GM21526 (cell line): Measurements from ENCODE around the gene ZP2.
"Not testable (repeated sequence)": the region's sequence is repeated elsewhere in the genome, so short reads cannot be mapped to it uniquely, and the experiment has no call there.

Experiments used
- ATAC-seq: cut with Tn5 transposase; IDR thresholded peaks from one replicate; pipeline ENCODE4 v1.9.1; 2021; ENCODE audit warnings: moderate library complexity; ENCODE audit not compliant: unreplicated experiment, low FRiP score

ZP2 gene

GRCh38 chr16:21218153-21218552 lies 6.8 kb upstream of the ZP2 start:
- no peak for ATAC-seq

DNA sequence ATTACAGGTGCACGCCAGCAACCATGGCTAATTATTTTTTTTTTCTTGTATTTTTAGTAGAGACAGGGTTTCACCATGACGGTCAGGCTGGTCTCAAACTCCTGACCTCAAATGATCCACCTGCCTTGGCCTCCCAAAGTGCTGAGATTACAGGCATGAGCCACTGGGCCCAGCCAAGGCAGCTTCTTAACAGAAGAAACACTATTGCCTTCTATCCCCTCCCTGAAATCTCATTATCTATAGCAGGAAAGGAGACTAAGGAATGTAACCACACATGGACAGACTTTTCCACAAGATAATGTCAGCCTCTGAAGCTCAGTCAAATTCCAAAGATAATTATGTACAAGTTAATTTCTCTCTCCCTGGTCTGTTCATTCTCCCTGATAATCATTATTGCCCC lies 5.7 kb upstream of the ZP2 start:
- no peak for ATAC-seq

GRCh38 chr16:21214086-21214485 lies 2.7 kb upstream of the ZP2 start:
- ATAC-seq: no peak

DNA sequence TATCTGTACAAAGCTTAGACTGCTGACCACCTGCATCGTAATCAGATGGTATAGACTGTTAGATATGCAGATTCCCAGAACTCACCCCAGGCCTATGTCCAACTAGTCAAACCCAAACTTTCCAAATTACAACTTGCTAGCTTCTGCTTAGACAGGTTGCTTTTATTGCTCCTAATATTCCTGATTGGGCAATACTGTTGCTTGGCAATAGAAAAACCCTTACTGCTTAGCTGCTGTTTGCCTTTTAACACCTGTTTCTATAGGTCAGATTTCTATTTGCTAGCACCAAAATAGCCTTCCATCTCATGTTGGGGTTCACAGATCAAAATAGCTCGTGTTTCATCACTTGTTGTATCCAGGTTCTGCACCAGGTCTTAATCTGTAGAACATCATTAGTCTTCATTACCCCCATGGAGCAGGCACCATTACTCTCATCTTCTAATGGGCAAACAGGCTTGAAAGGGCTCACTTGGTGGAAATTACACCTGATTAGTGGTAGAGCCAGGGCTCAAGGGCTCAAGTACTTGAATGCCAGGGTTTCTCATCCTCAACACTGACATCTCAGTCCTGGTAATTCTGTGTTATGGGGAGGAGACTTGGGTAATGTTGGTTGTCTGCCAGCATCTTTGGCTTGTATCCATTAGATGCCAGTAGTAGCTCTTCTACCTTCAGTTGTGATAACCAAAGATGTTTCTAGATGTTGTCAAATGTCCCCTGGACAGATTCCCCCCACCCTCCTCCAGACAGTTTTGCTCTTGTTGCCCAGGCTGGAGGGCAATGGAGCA lies 2.7 kb downstream of the ZP2 start:
- ATAC-seq: no peak

GRCh38 chr16:21206550-21206949 lies 4.8 kb downstream of the ZP2 start:
- ATAC-seq: no peak

DNA sequence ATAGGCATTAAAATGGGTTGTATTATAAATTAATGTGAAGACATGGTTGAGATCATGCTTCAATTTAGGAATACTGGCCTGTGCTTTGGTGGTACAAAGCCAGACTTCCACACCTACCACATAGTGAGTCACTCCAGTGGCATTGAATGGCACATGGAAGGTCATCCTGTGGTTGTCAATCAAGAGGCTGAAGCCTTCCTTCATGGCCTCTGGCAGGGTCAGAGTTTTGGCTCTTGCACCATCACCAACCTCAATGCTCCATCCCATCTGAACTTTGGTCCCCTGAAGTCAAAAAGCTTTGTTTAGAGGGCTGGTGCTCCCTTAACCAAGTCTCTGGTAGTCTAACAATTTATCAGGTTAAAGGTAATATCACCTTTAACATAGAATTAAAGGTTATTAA lies 6.1 kb downstream of the ZP2 start:
- ATAC-seq: no peak

DNA sequence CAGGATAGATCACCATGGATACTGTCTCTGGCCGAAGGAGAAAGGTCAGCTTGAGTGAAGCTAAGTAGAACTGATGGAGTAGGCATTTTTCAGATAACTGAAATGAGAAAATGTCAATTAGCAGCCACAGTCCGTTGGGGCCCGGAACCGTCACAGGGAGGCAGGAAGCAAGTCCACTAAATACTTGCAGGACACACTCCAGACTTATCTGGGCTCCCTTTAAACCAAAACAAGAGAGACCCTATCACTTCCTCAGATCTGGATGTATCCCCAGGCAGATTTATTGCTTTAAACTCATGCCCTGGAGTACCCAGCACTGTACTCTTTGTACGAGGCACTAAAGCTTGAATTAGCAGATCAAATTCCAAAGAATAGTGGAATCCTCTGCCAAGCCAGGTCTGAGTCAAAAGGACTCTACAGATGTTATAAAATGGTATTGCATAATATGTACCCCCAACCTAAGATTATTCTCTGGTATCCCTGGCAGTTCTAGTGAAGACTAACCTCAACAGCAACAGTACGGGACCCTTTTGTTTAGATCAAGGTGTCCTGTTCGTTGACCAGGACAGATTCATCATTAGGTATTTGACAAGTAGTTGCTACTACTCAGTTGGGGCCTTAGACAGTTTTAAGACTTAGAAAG lies 8.1 kb downstream of the ZP2 start:
- no peak for ATAC-seq

DNA sequence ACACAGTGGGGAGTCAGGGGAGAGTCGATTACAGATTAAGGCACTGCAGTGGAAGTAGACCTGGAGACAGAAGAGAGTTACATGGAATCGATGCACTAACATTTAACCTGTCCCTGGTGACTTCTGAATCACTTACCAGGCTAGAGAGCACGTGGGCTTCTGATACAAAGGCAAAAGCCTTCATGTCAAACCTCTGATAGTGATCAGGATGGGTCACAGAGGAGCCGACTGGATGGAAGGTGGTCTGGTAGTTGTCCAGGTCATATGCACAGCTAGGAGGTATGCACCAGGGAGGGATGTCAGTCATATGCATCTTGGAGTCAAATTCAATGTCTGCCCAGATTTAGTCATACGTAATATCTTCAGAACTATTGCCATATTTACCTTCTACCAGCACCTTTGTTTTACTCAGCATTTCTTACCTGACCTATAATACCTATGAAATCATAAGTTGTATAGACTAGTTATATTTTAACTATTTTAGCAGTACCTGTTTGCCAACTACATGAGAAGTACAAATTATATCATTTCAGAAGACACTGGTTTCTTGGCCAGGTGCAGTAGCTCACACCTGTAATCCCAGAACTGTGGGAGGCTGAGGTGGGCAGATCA lies 11.7 kb downstream of the ZP2 start:
- no peak for ATAC-seq

GRCh38 chr16:21197621-21198020 lies 13.8 kb downstream of the ZP2 start:
- no peak for ATAC-seq

DNA sequence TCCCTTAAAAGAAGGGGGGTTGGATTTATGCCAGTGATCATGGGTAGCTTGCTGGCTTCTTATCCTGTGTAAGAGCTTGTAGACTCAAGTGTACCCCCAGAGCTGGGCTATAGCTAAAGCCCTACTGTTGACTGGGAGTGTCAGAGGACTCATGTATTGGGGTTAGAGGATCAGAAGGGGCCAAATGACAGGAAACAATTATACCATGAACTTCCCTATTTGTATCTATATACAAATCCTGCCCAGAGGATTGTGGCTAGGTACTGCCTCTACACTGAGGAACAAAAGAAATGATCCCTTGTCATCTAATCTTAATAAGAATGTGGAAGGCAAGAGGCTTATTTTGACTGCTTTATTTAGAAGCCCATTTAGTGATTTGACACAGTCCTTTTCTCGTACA lies 14.3 kb downstream of the ZP2 start:
- no peak for ATAC-seq

- ATAC-seq: not testable (repeated sequence)
Measured at GRCh38 chr16:21195330-21195729, 16.0 kb downstream of the ZP2 start.

GRCh38 chr16:21194771-21195301 lies 16.5 kb downstream of the ZP2 start:
- no peak for ATAC-seq

DNA sequence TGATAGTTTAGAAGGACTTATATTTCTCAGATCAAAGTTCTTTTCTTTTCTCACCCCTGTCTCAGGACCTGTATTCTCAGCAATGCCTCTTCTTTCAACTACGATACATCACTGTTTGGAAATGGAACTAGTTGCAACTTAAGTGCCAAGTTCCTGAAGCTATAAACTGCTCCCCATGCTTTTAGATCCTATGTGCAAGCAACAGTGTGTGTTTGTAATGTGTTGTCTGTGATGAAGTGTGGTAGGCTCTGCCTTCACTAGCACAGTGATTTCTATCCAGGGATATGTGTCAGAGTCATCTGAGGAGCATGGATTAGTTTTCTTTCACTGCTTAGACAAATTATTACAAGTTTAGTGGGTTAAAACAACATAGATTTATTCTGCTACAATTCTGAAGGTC lies 18.4 kb downstream of the ZP2 start:
- ATAC-seq: no peak

- no peak for ATAC-seq
Measured at GRCh38 chr16:21190599-21190998, 20.8 kb downstream of the ZP2 start.

GRCh38 chr16:21190013-21190412 lies 21.4 kb downstream of the ZP2 start:
- no peak for ATAC-seq

GRCh38 chr16:21189311-21189710 lies 22.1 kb downstream of the ZP2 start:
- no peak for ATAC-seq

DNA sequence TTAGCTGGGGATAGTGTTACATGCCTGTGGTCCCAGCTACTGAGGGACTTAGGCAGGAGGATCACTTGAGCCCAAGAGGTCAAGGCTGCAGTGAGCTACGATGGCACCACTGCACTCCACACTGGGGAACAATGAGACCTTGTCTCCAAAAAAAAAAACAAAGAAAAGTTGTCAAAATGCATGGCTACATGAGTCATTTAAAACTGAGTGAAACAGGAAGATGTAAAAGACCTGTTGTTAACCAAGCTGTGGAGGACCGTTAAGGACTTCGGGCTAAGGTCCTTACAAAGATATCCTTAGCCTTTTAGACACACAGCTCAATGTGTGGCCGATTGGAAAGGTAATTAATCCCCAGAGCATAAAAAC lies 25.1 kb downstream of the ZP2 start:
- ATAC-seq: no peak

DNA sequence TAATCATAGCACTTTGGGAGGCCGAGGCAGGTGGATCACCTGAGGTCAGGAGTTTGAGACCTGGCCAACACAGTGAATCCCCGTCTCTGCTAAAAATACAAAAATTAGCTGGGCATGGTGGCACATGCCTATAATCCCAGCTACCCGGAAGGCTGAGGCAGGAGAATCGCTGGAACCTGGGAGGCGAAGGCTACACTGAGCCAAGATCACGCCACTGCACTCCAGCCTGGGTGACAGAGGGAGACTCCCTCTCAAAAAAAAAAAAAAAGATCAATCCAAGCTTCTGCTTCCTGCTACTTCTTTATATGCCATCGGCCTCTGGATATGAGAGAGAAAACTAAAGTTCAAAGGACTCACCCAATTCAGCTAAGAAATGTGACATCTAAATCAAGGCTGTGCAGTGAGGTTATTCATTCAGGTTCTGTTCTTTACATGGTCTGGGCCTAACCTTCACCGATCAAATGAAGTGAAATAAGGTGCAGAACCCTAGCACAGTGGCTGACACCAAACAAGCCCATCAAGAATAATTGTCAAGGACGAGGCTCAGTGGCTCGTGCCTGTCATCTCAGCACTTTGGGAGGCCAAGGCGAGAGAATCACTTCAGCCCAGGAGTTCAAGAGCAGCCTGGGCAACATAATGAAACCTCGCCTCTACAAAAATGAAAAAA lies 25.6 kb downstream of the ZP2 start:
- ATAC-seq: no peak

DNA sequence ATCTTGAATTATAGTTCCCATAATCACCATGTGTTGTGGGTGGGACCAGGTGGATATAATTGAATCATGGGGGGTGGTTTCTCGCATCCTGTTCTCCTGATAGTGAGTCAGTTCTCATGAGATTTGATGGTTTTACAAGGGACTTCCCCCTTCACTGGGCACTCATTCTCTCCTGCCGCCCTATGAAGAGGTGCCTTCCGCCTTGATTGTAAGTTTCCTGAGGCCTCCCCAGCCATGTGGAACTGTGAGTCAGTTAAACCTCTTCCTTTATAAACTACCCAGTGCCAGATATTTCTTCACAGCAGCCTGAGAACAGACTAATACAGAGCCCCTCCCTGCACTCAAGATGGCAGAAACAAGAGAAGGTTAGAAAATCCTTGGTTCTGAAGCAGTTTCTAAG lies 26.5 kb downstream of the ZP2 start:
- ATAC-seq: no peak

GRCh38 chr16:21183995-21184394 lies 27.4 kb downstream of the ZP2 start:
- ATAC-seq: no peak

DNA sequence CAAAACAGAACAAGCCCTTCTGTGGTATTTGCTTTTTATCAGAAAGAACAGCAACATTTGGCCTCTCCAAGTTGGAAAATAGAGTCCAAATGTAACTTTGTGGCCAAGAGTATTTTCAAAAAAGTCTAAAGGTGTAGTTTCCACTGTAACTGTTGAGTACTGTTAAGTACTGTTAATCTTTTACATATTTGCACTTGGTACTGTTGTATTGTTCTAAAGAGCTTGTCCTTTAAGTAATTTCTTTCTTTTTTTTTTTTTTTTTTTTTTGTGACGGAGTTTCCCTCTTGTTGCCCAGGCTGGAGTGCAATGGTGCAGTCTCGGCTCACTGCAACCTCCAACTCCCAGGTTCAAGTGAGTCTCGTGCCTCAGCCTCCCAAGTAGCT lies 31.4 kb downstream of the ZP2 start:
- no peak for ATAC-seq
